ENCODE results near the gene TMEM100.

Gene TMEM100

DNA sequence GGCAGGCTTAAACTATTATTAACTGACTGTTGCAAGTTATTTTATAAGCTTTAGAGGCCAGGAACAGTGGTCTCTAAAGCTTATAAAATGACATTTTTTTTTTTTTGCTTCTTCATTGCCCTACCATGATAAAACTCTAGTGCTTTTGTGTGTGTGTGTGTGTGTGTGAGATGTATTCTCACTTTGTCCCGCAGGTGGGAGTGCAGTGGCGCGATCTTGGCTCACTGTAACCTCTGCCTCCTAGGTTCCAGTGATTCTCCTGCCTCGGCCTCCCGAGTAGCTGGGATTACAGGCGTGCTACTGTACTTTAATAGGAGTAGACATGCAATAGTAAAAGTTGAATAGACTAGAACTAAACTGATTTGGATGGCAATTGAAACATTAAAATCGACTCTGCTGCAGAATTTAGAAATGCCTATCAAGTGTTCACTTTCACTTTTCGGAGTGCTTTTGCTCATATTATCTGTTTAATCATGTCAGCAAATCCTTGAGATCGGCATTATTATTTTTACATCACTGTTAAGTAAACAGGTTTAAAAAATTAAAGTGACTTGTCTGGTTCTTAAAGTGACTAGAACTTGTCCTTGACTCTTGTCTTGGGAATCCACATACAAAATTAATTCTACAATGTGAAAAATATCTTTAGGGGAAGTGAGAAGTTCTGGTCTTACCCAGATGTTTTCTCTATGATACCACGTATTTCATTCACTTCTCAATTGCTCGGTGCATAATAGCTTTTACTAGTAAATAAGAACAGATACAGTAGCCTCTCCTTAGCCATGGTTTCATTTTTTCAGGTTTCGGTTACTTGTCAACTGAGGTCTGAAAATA is 19.8 kb upstream of the TMEM100 start:
- DNase-seq, result no peak

GRCh38 chr17:55741356-55741700 is 18.7 kb upstream of the TMEM100 start:
- DNase-seq, result no peak

- DNase-seq, result no peak
Measured at GRCh38 chr17:55740511-55741355, 18.1 kb upstream of the TMEM100 start.

DNA sequence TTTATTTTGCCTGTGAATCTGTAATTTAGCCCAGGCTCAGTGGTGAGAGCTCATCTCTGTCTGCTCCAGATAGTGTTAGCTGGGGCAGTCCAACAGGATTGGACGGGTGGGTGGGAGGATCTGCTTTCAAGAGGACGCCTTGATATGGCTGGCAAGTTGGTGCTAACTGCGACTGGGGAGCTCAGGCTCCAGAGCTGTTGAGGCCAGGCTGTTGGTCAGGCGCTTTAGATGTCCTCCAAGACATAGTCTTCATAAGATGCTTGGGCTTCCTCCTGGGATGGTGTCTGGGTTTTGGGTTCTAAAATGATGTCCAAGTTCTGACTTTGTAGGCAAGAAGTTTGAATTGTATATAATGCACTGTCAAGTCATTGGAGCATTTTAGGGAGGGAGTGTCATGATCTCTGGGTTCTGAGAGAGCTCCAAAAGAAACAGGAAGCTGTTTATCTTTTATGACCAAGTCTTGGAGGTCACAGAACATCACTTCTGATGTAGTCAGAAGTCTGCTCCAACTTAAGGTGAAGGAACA is 15.4 kb upstream of the TMEM100 start:
- DNase-seq, result no peak

DNA sequence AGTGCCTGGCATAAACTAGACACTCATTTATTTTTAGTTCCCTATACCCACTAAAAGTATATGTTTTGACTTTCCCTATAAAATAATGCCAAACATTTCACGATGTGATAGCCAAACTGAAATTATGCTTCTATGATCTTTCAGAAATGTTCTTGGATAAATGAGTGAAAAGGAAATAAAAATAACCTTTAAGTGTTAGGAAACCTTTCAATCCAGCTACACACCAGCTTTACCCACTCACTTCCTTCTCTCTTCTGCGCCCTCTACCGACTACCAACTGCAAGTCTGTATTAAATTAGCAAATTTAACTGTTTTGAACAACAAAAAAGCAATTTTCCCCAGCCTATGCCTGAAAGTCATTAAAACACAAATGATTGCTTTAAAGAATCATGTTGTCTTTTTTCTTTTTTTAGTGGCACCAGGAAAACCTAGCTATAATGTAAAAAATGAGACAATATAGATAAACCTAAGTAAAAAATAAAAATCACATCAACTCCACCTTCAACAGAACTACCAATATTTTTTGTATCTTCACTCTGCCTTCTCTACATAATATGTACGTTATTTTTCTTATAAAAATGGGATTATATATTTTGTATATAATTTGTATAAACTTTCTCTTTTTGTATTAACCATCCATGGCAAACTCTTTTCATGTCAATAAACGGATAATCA is 13.2 kb upstream of the TMEM100 start:
- peak; percentile 44 for DNase-seq

DNA sequence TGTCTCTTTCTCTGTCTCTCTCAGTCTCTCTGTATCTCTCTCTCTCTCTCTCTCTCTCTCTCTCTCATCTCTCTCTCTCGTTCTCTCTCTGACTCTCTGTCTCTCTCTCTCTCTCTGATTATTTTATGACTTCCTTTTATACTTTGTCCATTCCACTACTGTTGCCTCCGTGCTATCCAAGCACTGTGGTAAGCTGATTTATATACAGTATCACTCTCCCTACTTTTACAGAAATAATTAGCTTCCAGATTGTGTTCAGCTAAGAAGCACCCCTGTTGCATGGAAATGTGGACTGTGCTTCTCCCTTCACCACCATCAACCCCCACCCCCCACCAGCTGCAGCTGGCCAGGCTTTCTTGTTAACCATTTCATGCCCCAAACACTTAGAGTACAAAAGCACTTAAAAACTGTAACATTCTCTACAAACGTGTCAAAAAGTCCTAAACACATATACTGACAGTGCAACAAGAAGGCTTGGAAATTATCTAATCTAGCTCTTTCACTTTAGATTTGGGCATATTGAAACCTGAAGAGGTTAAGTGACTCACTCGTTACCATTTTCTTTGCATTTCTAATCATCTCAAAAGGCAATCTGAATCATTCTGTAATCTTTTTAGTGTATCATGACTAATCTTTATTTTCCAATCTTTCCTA is 11.6 kb upstream of the TMEM100 start:
- DNase-seq, result no peak

- DNase-seq, result no peak
Measured at GRCh38 chr17:55731586-55732250, 9.1 kb upstream of the TMEM100 start.

DNA sequence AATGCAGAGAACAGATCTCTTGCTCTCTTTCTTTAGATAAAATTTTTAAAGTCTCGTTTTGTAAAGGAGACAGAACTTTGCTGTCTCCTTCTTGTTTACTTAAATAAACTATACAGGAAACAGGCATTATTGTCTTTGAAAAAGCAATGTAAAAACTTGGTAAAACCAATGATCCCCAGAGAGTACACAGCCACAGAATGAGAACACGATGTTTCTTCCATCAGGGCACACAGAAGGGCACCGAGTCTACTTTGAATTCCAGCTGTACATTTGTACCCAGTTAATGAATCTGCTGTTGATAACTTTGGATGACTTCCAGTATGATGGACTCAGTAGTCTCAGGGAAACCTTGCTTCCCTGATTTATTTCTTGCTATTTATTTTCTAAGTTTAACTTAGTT is 8.1 kb upstream of the TMEM100 start:
- DNase-seq, result no peak

- no peak for DNase-seq
Measured at GRCh38 chr17:55730380-55730779, 7.7 kb upstream of the TMEM100 start.

DNA sequence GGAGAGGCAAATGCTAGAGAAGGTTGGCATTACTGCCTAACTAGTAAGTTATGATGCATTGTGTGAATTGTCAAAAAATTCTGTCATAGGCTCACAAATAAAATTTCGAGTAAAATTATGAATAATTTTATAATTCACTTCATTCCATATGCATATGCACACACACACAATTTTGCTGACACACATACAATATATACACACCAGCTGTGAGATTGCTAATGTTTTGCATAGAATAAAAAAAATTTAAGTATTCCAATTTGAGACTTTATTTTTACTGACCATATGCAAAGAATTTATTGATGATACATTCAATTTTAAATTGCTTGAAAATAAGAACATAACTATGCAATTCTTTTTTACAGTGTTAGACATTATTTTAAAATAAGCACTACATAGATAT is 6.8 kb upstream of the TMEM100 start:
- DNase-seq, result no peak

DNA sequence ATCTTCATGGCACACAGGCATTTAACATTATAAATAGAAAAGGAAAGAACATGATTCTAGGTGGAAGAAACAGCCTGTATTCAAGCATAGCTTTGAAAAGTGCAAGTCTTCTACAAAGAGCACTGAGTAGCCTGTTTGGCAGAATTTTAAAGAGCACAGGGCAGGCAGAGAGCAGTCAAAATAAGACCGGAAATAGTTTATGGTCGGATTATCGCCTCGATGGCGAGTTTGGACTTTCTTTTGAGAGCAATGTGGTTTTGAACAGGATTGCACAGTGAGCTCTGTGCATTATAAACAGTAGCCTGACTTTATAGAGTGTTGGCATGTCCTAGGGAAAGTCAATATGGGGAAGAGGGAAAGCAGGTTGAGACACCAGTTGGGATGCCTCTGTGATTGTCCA is 6.2 kb upstream of the TMEM100 start:
- DNase-seq, result no peak

GRCh38 chr17:55728361-55728760 is 5.7 kb upstream of the TMEM100 start:
- DNase-seq, result no peak

GRCh38 chr17:55727920-55728319 is 5.3 kb upstream of the TMEM100 start:
- DNase-seq, result no peak

GRCh38 chr17:55727275-55727674 is 4.6 kb upstream of the TMEM100 start:
- DNase-seq, result no peak

DNA sequence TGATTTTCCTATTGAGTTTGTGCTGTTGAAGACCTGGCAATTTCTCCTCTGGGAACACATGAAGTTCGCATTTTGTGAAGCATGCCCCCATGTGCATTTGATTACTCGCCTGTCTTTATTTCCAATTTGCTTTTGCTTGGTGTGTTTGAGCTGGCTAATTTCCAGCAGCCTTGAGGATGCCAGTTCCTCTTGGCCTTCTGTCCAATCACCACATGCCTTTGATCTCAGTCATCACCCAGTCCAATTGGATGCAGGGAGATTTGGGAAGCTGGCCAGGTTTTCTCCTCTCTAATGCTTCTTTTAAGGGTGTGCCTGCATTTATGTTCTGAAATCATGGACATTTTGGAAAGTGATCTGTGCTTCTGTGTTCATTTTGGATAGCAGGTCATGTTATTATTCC is 3.8 kb upstream of the TMEM100 start:
- DNase-seq, result peak; percentile 20

DNA sequence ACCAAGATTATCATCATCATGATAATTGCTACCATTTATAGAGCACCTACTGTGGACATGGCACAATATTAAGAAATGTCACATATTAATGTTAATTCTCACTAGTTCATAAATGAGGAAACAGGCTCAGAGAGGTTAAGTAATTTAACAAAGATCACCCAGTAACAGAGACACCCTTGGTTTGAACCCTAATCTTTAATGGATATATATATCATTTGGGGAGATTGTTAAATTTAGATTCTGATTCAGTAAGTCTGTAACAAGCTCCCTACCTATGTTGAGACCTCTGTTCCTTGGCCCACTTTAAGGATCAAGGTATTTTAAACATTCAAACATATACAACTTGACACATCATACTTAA is 804 bp upstream of the TMEM100 start:
- no peak for DNase-seq

DNA sequence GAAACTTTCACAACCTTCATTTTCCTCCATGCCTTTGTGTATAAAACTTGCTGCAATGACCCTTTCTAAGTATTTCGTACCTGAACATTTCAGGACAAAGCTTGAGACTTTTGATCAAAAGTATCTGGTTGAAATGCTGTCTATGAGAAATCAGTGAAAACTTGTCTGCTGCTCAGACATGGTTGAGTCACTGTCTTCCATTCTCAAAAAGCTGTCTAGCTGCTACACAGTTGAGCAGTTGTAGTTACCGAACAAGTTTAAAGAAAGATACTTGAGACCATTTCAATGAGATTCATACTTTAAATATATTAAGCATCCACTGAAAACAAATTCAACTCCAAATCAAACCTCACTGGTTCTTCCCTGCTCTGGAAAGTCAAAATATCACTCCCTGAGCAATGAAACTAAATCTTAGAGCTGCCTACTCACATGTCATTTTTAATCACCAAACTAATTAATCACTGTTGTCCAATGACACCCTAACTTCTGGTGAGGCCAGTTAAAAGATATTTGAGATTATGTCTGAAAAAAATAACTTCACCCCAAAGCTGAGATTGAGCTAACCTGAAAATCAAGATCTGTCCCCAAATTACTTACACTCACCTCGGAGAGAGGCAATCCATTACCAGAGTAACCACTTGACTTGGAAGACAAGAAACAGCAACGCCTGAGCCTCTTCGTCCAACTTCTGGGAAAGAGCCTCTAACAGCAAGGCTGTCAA is 488 bp downstream of the TMEM100 start:
- DNase-seq, result no peak

DNA sequence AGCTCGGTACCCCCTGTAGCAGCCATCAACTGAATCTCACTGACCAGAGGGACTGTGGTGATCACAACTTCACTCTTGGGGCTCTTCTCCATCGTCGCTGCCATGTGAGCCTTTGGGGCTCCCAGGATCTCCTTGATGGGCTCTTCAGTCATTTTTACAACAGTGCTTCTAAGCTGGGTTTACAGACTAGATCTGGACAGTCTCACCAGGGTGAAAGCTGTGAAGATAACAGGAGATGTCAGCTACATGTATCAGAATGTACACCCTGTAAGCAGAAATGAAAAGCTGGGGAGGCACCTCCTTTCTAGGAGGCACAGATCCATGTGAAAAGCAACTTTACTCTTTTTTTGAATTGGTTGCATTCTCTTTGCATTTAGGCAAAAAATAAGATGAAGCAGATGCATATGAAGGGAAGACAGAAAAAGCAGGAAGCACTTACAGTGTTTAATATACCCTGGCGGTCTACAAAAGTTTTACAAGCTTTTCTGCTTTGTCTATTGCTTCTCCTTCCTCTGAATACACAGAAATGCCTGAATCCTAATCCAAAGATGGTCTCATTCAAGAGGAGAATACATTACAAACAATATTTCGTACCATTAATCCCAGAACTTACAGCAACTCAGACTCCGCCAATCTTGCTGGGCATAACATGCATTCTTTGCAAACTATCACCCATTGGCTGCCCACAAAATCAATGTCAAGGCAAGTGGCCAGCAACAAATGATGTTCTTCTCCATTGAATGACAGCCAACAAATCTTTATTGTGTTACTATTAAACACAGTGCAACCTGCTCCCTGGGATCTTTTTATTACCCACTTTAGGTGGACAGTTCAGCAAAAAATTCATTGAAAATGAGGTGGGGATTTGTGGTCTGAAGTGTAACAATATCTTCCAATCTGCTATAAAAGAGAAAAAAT is 1.5 kb downstream of the TMEM100 start:
- no peak for DNase-seq

- peak; percentile 37 for DNase-seq
Measured at GRCh38 chr17:55717898-55718735, 4.5 kb downstream of the TMEM100 start.

DNA sequence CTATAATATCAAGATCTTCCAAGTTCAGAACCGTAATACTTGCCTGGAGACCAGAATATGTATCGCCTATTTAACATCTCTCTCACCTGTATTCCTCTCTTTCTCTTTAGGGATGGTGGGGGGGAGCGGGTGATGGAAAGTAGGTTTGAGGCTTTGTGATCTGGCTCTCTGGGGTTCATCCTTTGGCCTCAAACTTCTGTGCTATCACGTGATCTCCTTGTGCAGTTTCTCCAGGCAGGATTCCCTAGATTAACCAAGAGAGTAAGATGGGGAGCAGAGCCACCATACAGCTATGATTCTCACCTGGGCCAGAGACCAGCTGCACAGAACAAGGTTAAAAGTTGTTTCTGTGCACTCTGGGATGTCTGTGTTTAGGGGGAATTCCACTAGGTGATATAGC is 5.2 kb downstream of the TMEM100 start:
- DNase-seq, result no peak
